NK-92 (cell line): Measurements from ENCODE around the gene PDZD2.
"Not testable (repeated sequence)": the region's sequence is repeated elsewhere in the genome, so short reads cannot be mapped to it uniquely, and the experiment has no call there.

ENCODE experiments used
- DNase-seq: peaks from one replicate; lab custom pipeline; 2025; ENCODE audit not compliant: unreplicated experiment; lab: John Stamatoyannopoulos, UW

PDZD2 gene

GRCh38 chr5:31999470-31999869 is 360.5 kb downstream of the PDZD2 start:
- no peak for DNase-seq

- no peak for DNase-seq
These were observed 361.8 kb downstream of the PDZD2 start for GRCh38 chr5:32000731-32001130.

GRCh38 chr5:32001284-32001683 is 362.4 kb downstream of the PDZD2 start:
- no peak for DNase-seq

- DNase-seq, result no peak
These were observed 362.8 kb downstream of the PDZD2 start for GRCh38 chr5:32001707-32002106.

GRCh38 chr5:32002755-32003154 is 363.8 kb downstream of the PDZD2 start:
- DNase-seq, result no peak

- no peak for DNase-seq
These were observed 365.1 kb downstream of the PDZD2 start for GRCh38 chr5:32003981-32004380.

GRCh38 chr5:32004404-32004803 is 365.5 kb downstream of the PDZD2 start:
- no peak for DNase-seq

GRCh38 chr5:32008746-32009145 is 369.8 kb downstream of the PDZD2 start:
- no peak for DNase-seq

GRCh38 chr5:32013658-32014057 is 374.7 kb downstream of the PDZD2 start:
- DNase-seq, result no peak

GRCh38 chr5:32014096-32014745 is 375.3 kb downstream of the PDZD2 start:
- no peak for DNase-seq

- DNase-seq, result not testable (repeated sequence)
These were observed 376.3 kb downstream of the PDZD2 start for GRCh38 chr5:32015262-32015661.

GRCh38 chr5:32017692-32018367 is 378.9 kb downstream of the PDZD2 start:
- DNase-seq, result no peak

GRCh38 chr5:32018476-32019436 is 379.8 kb downstream of the PDZD2 start:
- no peak for DNase-seq

GRCh38 chr5:32020271-32020670 is 381.3 kb downstream of the PDZD2 start:
- no peak for DNase-seq

GRCh38 chr5:32020946-32021345 is 382.0 kb downstream of the PDZD2 start:
- no peak for DNase-seq

- no peak for DNase-seq
These were observed 382.8 kb downstream of the PDZD2 start for GRCh38 chr5:32021771-32022170.

GRCh38 chr5:32022638-32023037 is 383.7 kb downstream of the PDZD2 start:
- no peak for DNase-seq

GRCh38 chr5:32023816-32024215 is 384.9 kb downstream of the PDZD2 start:
- DNase-seq, result no peak

GRCh38 chr5:32024751-32025150 is 385.8 kb downstream of the PDZD2 start:
- no peak for DNase-seq

- DNase-seq, result no peak
These were observed 388.3 kb downstream of the PDZD2 start for GRCh38 chr5:32027093-32027716.
